T-helper 1 cell treated with Interleukin-12 subunit alpha and Interleukin-12 subunit beta and Interleukin-4 antibody, amounts not matched to agents 30 μg/mL and 1 μg/mL, for 36 hours (primary cell): Measurements from ENCODE around the gene PAXX.
A peak's percentile ranks its signal among the peaks of the same experiment; 100 is the strongest.
"Not testable (repeated sequence)": the region's sequence is repeated elsewhere in the genome, so short reads cannot be mapped to it uniquely, and the experiment has no call there.

ENCODE experiments used
- H3K27ac Mint-ChIP-seq: one replicate; pipeline ENCODE4 v1.8.0; 2021; ENCODE audit warnings: mild to moderate bottlenecking, mixed read lengths
- H3K27me3 Mint-ChIP-seq: one replicate; pipeline ENCODE4 v1.8.0; 2021; ENCODE audit warnings: low read depth, mixed read lengths
- H3K36me3 Mint-ChIP-seq: one replicate; pipeline ENCODE4 v1.8.0; 2021; ENCODE audit warnings: low read depth, mixed read lengths
- H3K4me1 Mint-ChIP-seq: one replicate; pipeline ENCODE4 v1.8.0; 2021; ENCODE audit warnings: low read depth, mixed read lengths
- H3K4me3 Mint-ChIP-seq: one replicate; pipeline ENCODE4 v1.8.0; 2021; ENCODE audit warnings: mild to moderate bottlenecking, moderate library complexity, mixed read lengths
- H3K9me3 Mint-ChIP-seq: one replicate; pipeline ENCODE4 v1.8.0; 2021; ENCODE audit warnings: mixed read lengths

The PAXX gene

DNA sequence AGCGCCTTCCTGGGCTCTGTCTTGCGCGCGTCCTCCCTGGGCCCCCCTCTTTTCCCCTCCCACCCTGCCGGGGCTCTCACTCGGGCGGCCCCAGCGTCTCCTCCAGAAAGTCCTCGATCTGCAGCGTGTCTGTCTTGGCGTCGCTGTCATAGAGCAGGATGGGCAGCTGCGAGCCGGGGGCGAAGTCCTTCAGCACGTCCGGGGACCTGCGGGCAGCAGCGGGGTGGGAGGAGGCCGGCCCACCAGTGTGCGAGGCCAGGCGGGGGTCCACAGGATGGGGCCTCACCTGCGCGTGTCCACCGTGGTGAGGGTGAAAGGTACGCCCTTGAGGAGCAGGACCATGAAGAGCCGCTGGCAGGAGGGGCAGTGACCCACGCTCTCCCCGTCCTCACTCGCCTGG is 3.1 kb downstream of the PAXX start:
- Mint-ChIP-seq H3K36me3 (peaks cover 9% of the 10 kb centered on the region), H3K27me3 (peaks cover 4% of the 10 kb centered on the region), H3K4me1 (peaks cover 32% of the 10 kb centered on the region), H3K27ac (no peak overlapping the region), H3K4me3 (no peak overlapping the region), H3K9me3 (no peaks in the 10 kb centered on the region)

DNA sequence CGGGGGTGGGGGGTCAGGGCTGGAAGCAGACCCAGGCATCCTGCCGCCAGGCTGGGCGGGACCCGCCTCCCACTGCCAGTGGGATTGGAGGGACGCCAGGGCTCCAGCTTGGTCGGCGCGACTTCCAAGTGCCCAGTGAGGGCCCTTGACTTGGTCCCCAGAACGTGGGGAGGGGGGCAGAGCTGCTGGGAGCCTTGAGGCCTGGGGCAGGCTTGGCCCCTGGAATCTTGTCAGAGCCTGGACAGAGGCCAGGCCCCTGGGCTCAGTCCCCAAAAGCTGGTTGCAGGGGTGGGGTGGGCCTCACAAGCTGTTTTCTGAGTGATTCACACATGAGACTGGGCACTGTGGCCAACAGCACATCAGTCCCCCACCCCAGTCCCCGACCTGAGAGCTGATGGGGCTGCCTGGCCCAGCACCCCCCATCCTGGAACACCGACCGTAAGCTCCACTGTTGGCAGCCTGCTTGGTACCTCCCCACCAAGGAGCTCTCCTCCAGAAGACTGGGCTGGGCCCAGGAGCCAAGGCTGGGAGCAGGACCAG is 3.6 kb downstream of the PAXX start:
- H3K36me3 Mint-ChIP-seq: peaks cover 9% of the 10 kb centered on the region
- peaks cover 4% of the 10 kb centered on the region for H3K27me3 Mint-ChIP-seq
- H3K27ac Mint-ChIP-seq: peak overlapping the region; percentile 52
- H3K9me3 Mint-ChIP-seq: no peaks in the 10 kb centered on the region
- peak overlapping the region; percentile 25 for H3K4me3 Mint-ChIP-seq
- H3K4me1 Mint-ChIP-seq: peaks cover 33% of the 10 kb centered on the region

DNA sequence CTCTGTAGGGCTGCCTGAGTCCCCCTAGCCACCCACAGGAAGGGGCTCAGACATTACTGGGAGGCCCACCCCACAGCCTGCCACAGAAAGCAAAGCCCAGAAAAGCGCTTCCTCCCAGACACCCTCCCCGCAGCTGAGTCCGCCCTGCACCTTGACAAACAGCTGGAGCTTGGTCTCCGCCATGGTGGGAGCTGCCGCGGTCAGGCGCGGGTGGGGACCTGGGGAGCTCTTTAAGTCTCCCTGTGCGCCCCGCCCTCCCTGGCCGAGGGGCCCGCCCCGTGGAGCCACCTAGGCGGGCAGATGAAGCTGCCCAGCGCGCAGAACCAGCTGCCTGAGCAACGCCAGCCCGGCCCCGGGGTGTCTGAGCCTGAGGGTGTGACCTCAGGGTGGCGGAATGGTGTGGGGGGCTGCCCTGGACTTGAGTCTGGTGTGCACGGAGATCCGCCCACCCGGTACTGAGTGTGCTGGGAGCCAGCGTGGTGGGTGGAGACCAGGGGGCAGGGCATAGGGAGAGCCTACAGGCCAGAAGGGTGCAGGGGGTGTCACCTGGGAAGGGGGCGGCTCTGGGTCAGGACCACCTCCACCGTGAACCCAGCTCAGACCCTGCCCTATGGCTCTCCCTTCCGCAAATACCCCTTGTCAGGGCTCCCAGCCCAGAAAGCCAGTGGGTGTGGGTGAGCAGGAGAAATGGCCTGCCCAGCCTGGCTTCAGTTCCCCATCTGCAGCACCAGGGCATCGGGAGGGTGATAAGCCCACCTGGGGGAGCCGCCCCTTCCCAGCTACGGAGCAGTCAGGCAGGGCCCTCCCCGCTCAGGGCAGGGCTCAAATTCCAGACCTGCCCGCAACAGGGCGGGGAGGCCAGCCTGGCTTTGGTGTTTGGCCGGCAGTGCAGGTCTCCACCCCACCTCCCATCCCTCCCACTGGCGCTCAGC is 4.4 kb downstream of the PAXX start, which contains the start of gene CLIC3:
Gene CLIC3 (minus strand): TSS at position 208 of the 932 bp plus-strand sequence. CDS start 25 bp downstream, at position 183.
- Mint-ChIP-seq H3K4me1 (peaks cover 28% of the 10 kb centered on the region), H3K9me3 (no peaks in the 10 kb centered on the region), H3K36me3 (peaks cover 9% of the 10 kb centered on the region), H3K4me3 (peak within 1 kb of the TSS; percentile 25), H3K27ac (peak within 1 kb of the TSS; percentile 52), H3K27me3 (peaks cover 4% of the 10 kb centered on the region)

DNA sequence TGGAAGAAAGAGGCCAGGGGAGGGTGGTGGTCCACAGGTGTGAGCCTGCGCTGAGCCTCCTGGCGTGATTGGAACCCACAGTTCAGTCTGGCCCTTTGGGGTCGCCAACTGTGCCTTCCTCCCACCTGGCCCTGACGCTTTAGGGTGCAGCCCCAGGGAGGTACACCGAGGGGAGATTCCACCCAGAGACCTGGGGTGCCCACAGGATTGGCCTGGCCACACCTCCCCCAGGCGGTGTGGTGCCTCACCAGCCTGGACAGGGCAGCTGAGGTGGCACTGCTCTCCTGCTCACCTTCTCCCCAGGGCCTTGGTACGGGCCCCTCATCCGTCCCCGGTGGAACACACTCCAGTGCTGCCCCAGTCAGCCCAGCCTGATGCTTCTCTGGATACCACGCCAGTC is 5.1 kb downstream of the PAXX start:
- peak overlapping the region; percentile 64 for H3K4me3 Mint-ChIP-seq
- peaks cover 4% of the 10 kb centered on the region for H3K27me3 Mint-ChIP-seq
- H3K27ac Mint-ChIP-seq: peak overlapping the region; percentile 73
- H3K36me3 Mint-ChIP-seq: peaks cover 9% of the 10 kb centered on the region
- peaks cover 27% of the 10 kb centered on the region for H3K4me1 Mint-ChIP-seq
- no peaks in the 10 kb centered on the region for H3K9me3 Mint-ChIP-seq

DNA sequence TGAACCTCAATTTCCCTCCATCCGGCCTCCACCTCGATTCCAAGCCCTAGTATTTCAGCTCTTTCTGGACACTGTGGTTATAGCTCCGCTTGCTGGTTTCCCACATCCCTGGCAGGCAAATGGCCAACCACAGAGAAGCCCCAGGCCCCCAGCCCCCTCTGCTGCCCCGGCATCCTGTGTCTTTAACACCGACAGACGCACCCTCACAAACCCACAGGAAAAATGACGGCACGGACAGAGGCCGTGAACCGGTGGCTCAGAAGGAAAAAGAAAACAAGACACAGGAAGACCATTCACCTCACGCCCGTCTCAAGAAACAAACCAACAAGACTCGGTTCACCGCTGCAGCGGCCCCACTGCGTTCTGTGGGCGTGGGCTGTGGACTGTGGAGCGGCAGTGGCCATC is 5.6 kb downstream of the PAXX start:
- no peaks in the 10 kb centered on the region for H3K9me3 Mint-ChIP-seq
- H3K4me1 Mint-ChIP-seq: peaks cover 27% of the 10 kb centered on the region
- peak overlapping the region; percentile 73 for H3K27ac Mint-ChIP-seq
- peak overlapping the region; percentile 64 for H3K4me3 Mint-ChIP-seq
- peaks cover 7% of the 10 kb centered on the region for H3K36me3 Mint-ChIP-seq
- H3K27me3 Mint-ChIP-seq: peaks cover 4% of the 10 kb centered on the region

DNA sequence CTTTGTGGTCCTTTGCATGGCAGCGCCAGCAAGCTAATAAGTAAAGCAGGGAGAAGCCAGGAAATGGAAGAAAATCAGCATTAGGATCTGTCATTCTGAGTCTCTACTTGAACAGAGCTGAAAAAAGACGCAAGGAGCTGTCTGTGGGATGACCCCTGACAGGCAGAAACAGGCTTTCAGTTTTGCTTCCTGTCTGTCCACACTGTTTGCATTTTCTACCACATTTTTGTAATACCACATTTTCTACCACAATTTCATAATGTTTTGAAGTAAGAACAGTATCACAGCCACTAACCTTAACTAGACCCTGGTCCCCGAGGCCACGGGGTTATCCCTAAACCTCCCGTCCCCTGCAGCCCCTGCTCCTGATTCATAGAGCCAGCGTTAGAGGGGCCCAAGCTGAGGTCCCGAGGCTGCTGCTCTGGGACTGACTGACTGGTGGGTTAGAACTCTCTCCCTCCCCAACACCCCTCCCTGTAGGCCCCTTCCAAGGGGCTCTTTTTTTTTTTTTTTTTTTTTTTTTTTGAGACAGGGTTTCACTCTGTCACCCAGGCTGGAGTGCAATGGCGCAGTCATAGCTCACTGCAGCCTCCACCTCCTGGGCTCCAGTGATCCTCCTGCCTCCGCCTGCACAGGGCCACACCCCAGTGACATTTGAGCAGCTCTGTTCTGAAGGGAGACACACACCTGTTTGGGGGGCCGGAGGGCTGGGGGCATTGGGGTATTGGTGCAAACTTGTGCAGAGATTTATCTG is 8.1 kb downstream of the PAXX start:
- H3K4me1 Mint-ChIP-seq: peaks cover 22% of the 10 kb centered on the region
- H3K36me3 Mint-ChIP-seq: no peaks in the 10 kb centered on the region
- peak overlapping the region; percentile 75 for H3K27ac Mint-ChIP-seq
- H3K9me3 Mint-ChIP-seq: no peaks in the 10 kb centered on the region
- H3K4me3 Mint-ChIP-seq: peak overlapping the region; percentile 11
- H3K27me3 Mint-ChIP-seq: peaks cover 4% of the 10 kb centered on the region

DNA sequence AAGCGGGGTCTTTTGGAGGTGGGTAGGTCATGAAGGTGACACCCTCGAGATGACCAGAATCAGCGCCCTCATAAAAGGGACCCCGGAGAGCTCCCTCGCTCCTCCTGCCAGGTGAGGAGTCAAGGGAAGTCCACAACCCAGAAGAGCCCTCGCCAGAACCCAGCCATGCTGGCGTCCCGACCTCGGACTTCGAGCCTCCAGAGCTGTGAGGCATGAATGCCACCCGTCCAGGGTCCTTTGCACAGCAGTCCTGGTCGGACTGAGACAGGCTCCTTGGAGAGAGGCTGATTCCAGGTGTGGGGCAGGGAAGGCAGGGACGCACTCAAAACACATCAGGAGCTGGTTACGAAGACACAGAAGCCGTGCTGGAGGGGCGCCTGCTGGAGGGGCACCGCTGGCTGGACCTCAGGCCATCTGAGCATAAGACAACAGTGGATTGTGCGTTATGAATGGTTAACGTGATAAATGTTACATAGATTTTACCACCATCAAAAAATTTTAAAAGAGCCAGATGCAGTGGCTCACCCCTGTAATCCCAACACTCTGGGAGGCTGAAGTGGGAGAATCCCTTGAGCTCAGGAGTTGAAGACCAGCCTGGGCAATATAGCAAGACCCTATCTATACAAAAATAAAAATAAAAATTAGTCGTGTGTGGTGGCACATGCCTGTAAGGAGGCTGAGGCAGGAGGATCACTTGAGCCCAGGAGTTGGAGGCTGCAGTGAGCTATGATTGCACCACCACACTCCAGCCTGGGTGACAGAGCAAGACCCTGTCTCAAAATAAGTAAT is 9.8 kb downstream of the PAXX start:
- Mint-ChIP-seq H3K27ac (no peak overlapping the region), H3K9me3 (no peaks in the 10 kb centered on the region), H3K4me1 (peaks cover 19% of the 10 kb centered on the region), H3K4me3 (no peak overlapping the region), H3K27me3 (peaks cover 4% of the 10 kb centered on the region), H3K36me3 (no peaks in the 10 kb centered on the region)

DNA sequence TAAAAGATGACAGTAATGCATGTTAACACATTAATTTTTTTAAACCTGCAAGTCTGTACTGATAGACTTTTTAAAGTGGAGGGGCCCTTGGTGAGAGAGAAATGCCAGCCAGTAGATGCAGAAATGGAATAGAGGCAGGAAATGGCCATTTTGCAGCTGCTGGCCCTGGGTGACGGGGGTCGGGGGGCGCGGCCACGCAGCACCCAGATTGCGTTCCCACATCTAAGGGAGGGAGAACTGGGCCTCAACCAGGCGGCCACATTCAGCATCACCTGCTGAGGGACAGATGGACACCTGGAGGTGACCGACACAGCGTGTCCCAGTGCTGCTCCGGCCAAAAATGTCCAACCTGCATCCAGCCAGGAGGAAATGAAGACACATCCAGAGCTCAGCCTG is 10.4 kb downstream of the PAXX start:
- no peaks in the 10 kb centered on the region for H3K9me3 Mint-ChIP-seq
- no peak overlapping the region for H3K4me3 Mint-ChIP-seq
- peaks cover 17% of the 10 kb centered on the region for H3K4me1 Mint-ChIP-seq
- no peak overlapping the region for H3K27ac Mint-ChIP-seq
- peaks cover 2% of the 10 kb centered on the region for H3K27me3 Mint-ChIP-seq
- no peaks in the 10 kb centered on the region for H3K36me3 Mint-ChIP-seq

DNA sequence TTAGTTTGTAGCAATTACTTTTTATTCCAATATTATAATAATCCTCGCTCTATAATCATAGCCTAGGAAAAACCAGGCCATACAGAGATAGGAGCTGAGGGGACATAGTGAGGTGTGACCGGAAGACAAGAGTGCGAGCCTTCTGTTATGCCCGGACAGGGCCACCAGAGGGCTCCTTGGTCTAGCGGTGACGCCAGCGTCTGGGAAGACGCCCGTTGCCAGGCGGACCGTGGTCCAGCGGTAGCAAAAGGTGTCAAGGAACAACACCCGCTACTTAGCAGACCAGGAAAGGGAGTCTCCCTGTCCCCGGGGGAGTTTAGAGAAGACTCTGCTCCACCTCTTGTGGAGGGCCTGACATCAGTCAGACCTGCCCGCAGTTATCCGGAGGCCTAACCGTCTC is 12.1 kb downstream of the PAXX start:
- not testable (repeated sequence) for H3K4me3 Mint-ChIP-seq, H3K9me3 Mint-ChIP-seq, H3K27me3 Mint-ChIP-seq, H3K27ac Mint-ChIP-seq, H3K36me3 Mint-ChIP-seq
- H3K4me1 Mint-ChIP-seq: peaks cover 10% of the 10 kb centered on the region

DNA sequence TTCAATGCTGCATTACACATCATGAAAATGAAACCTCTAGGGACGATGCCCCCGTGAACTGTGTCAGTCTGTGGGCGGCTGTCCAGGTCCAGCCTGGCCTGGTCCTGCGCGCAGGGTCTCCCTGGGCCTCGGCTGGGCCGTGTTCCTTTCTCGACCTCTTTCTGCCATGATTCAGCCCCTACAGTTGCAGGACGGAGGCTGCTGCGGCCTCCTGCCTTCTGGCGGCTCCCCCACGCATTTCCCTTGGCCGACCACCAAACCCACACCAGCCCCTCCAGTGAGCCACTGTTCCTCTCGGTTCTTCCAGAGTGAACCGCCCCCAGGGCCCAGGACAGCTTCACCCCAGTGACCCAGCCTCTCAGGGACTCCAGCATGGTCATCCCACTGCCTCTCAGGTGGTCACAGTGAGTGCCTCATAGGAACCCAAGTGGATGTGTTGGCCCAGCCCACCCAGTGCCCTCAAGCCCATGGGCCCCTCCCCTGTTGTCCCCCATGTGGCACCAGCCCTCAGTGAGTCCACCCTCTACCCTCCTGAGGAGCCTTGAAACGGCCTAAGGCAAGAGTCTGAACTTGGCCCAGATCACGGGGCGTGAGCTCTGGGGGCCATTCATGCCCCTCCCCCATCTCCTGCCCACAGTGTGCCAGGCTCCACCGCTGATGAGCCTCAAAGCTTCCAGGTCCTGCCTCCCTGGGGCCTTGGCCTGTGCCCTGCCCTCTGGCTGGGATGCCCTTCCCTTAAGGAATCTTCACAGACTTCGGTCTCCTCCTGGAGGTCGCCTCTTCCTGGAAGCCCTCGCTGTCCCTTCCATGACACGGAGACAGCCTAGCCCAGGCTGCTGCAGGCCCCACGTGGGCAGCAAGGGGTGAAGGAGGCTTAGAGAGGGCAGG is 14.1 kb downstream of the PAXX start:
- H3K36me3 Mint-ChIP-seq: no peaks in the 10 kb centered on the region
- H3K4me1 Mint-ChIP-seq: peaks cover 2% of the 10 kb centered on the region
- no peaks in the 10 kb centered on the region for H3K9me3 Mint-ChIP-seq
- H3K27me3 Mint-ChIP-seq: no peaks in the 10 kb centered on the region
- no peak overlapping the region for H3K4me3 Mint-ChIP-seq
- no peak overlapping the region for H3K27ac Mint-ChIP-seq

DNA sequence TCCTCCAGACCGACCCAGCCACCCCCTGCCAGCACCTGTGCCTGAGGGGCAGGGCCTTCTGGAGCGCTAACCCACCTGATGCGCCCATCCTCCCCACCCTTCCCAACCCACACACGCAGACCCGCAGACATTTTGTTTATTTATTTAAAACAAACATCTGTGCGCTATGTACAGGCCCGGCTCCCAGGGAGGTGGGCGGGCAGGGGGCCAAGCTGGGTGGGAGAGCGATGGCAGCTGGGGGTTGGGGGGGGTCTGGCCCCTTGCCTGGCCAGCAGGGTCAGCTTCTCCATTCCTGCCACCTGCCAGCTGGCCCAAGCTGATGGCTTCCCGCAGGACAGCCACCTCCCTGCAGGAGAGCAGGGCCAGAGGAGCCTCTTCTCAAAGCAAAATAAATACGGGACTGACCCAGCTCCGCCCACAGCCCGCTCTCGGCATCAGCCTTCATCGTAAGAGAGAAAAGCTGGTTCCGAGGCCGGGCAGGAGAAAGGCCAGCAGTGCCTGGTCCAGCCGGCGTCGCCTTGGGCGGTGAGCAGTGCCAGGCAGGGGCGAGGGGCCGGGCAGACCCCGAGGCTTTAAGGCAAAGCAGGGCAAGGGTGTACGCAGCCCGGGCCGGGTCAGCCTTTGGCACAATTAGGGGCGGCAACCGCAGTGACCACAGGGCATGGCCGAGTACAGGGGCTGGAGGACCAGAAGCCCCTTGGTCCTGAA is 15.0 kb downstream of the PAXX start:
- no peaks in the 10 kb centered on the region for H3K27me3 Mint-ChIP-seq
- H3K4me3 Mint-ChIP-seq: no peak overlapping the region
- H3K36me3 Mint-ChIP-seq: no peaks in the 10 kb centered on the region
- no peaks in the 10 kb centered on the region for H3K9me3 Mint-ChIP-seq
- peaks cover 2% of the 10 kb centered on the region for H3K4me1 Mint-ChIP-seq
- no peak overlapping the region for H3K27ac Mint-ChIP-seq

DNA sequence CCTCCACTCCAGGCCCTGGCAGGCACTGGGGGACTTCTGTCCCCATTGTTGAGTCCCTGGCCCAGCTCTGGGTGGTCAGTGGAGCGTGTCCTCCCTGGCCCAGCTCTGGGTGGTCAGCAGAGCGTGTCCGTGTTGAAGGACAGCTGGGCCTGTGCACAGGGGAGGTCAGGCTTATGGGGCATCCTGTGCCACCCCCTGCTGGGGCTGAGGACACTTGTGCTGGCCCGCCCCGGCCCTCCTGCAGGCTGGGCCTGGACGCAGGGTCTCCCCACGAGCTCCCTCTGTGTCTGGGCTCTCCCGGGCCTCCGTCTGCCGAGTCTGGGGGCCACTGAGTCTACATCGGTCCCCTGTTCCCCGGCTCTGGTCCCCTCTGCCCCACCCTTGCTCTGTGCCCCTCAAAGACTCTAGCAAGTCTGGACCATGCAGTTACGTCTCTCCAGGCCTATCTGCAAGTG is 15.6 kb downstream of the PAXX start:
- no peaks in the 10 kb centered on the region for H3K36me3 Mint-ChIP-seq
- no peaks in the 10 kb centered on the region for H3K27me3 Mint-ChIP-seq
- no peaks in the 10 kb centered on the region for H3K9me3 Mint-ChIP-seq
- H3K4me1 Mint-ChIP-seq: peaks cover 2% of the 10 kb centered on the region
- no peak overlapping the region for H3K4me3 Mint-ChIP-seq
- no peak overlapping the region for H3K27ac Mint-ChIP-seq

DNA sequence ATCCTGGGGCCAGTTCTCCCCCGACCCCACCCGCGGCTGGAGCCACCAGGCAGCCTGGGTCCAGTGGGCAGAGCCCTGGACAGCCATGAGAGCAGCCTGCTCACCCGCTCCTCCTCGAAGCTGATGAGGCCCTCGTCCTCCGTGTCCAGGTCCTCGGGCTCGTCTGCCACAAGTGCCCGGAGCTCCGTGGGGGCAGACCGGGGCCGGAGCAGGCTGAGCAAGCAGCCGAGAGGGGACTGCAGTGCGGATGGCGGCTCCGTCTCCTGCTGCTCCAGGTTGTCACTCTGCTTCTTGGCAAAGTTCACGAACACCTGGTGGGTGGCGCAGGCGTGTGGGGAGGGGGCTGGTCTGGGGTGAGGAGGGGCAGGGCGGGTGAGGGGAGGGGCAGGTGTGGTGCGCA is 16.1 kb downstream of the PAXX start:
- H3K27me3 Mint-ChIP-seq: no peaks in the 10 kb centered on the region
- H3K4me3 Mint-ChIP-seq: no peak overlapping the region
- no peaks in the 10 kb centered on the region for H3K36me3 Mint-ChIP-seq
- H3K27ac Mint-ChIP-seq: no peak overlapping the region
- H3K9me3 Mint-ChIP-seq: no peaks in the 10 kb centered on the region
- H3K4me1 Mint-ChIP-seq: peaks cover 2% of the 10 kb centered on the region
